Stimulated activated CD4-positive, alpha-beta T cell treated with anti-CD3 and anti-CD28 coated beads, Interleukin-1b, Interleukin-23, amount 100 ng/mL, for 48 hours (primary cell): Measurements from ENCODE around the gene COMMD10.
"Not testable (repeated sequence)": the region's sequence is repeated elsewhere in the genome, so short reads cannot be mapped to it uniquely, and the experiment has no call there.

Experiments
- DNase-seq: peaks from one replicate; pipeline ENCODE4 v3.0.0-alpha.2; 2020

Gene COMMD10

GRCh38 chr5:116084871-116085715 lies at the start of gene COMMD10:
TSS of gene COMMD10 (plus strand) at chr5:116085025.
- peak; percentile 76 for DNase-seq

DNA sequence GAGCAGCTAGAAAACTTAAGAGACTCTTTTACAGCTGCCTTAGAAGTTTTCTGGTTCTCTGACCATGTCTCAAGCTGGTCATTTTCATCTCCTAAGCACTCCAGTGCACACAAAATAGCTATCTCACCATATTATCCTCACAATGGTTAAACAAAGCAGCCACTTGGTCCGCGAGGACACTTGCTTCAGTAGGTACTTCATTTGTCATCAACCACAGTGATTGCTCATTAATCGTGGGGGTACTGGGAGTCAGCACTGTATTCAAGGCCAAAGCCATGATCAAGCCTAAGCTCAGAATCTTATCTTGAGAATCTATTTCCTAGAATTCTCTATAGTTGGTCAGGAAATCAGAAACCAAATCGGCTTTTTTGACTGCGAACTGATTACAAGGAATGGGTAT lies 49.7 kb upstream of the COMMD10 start:
- DNase-seq, result no peak

DNA sequence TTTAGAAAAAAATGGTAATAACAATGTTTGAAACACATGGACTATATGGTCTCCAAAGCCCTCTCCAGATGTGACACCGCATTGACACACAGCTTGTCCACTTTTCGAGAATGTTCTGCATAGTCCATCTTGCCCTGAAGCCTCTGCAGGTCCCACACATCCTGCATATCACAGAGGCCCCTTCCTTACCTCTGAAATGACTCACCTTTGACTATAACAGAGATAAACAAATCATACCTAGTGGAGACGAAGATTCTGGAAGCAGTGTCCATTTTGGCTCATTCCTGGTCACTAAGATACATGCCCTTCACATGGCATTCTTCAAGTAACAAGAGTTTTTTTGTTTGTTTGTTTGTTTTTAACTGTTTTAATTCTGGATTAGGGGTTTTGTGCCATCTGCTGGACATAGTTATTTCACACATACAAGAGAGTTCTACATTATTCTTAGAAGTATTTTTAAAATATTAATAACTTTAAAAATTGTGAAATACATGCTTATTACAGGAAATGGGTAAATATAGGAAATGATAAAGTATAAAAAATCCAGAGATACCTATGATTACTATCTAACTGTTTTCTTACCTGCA lies 47.5 kb upstream of the COMMD10 start:
- no peak for DNase-seq

GRCh38 chr5:116038817-116039216 lies 46.0 kb upstream of the COMMD10 start:
- no peak for DNase-seq

DNA sequence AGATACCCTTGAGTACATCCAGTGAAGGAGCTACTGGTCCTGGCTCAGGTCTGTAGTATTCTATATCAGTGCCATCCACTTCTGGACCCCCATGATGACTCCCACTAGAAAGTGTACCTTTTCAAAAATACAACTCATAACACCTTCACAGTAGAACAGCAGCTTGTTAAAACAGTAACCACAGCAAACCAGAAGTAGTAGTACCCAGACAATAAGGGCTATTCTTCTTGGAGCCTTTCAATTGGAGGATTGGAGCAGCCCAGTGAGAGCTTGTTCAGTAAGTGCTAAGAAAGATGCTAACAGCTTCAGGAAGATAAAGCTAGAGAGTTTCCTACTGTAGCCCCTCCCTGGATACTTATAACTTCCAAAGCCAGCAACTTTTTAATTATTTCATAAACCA lies 42.5 kb upstream of the COMMD10 start:
- DNase-seq, result no peak

- no peak for DNase-seq
These were observed 40.8 kb upstream of the COMMD10 start for GRCh38 chr5:116044073-116044472.

DNA sequence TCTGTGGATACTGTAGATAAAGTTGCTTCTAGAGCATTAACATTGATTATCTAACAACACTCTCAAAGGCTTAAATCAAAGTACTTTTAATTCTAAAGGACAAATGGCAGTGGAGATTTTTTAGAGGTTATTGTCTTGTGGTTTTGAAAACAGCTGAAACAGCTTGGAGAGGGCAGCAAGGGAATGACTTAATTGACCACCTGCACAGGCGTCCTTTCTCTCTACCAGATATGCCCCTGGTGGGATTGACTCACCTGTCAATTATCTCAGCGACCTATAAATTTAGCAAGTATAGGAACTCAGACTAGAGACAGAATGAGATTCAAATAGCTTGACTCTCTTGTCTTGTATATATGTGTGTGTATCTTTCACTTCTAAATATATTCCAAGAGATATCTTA lies 39.0 kb upstream of the COMMD10 start:
- DNase-seq, result no peak

GRCh38 chr5:116046261-116046660 lies 38.6 kb upstream of the COMMD10 start:
- no peak for DNase-seq

GRCh38 chr5:116046823-116047222 lies 38.0 kb upstream of the COMMD10 start:
- DNase-seq, result no peak

DNA sequence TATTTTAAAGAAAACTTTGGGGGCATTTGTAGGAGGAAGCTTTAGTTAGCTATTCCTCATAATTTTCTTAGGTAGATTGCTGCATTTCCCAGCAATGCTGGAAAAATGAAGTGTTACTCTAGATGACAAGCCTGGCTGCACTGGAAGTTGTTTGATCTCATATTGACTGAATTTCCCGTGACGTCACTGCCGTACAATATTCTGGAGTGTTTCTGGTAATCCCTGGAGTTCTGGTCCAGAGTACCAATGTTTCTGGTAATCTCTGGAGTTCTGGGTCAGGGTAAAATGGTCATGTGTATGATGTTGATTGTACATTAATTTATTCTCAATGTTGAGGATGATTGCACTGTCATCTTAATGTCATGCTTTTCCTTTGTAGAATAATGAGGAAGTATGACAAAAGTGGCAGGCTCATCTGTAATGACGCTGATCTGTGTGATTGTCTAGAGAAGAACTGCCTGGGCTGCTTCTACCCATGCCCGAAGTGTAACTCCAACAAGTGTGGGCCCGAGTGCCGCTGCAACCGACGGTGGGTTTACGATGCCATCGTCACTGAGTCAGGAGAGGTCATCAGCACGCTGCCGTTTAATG lies 26.4 kb upstream of the COMMD10 start:
- DNase-seq, result no peak

- no peak for DNase-seq
These were observed 22.5 kb upstream of the COMMD10 start for GRCh38 chr5:116062352-116062751.

DNA sequence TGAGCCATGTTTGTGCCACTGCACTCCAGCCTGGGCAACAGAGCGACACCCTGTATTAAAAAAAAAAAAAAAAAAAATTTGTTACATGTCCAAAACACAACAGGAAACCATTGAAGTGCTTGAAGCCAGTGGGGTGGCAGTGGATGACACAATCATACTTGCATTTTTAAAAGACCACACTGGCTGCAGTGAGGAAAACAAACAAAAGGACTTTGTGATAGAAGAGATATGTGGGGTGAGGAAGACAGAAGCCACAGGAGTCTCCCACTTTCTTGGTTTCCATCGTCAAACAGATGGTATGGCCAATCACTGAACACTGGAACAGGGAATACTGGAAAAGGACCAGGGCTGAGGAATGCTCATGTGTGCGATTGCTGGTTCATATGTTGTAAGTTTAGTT lies 20.9 kb upstream of the COMMD10 start:
- no peak for DNase-seq

- DNase-seq, result no peak
These were observed 16.7 kb upstream of the COMMD10 start for GRCh38 chr5:116068028-116068632.

- no peak for DNase-seq
These were observed 13.6 kb upstream of the COMMD10 start for GRCh38 chr5:116071211-116071610.

DNA sequence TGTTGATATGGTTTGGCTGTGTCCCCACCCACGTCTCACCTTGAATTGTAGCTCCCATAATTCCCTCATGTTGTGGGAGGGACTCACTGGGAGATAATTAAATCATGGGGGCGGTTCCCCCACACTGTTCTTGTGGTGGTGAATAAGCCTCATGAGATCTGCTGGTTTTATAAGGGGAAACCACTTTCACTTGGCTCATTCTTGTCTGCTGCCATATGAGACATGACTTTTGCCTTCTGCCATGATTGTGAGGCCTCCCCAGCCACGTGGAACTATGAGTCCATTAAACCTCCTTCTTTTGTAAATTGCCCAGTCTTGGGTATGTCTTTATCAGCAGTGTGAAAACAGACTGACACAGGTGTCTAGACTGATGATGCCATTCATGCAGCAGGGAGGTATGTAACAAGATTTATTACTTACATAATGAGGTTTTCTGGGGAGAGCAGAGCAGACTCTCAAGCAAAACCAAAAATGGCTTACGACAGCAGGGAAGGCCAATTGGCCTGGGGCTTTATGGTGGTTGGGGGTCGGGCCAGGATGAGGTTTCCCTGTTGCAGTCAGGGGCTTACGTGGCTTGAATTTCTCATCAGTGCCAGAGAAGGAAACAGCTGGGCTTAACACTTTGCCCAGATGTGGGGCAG lies 9.5 kb upstream of the COMMD10 start:
- DNase-seq, result peak; percentile 12

- peak; percentile 9 for DNase-seq
These were observed 8.3 kb upstream of the COMMD10 start for GRCh38 chr5:116076496-116076895.

DNA sequence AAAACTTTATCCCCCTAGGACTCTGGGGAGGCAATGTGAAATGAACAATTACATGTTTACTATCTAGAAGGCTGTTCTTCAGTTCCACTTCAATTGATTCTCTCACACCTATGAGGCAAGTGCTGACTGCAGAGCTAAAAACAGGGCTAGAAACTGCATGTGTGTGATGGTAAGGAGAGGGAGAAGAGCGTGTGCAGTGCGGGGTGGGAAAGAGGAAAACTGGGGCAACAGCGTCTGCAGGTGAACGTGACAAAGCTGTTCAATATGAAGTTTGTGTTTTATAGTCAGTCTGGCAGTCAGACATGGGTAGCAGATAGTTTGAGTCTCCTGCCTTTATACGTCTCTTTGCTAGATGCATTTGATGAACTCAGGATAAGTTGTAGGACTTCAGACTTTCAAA lies 6.6 kb upstream of the COMMD10 start:
- no peak for DNase-seq

DNA sequence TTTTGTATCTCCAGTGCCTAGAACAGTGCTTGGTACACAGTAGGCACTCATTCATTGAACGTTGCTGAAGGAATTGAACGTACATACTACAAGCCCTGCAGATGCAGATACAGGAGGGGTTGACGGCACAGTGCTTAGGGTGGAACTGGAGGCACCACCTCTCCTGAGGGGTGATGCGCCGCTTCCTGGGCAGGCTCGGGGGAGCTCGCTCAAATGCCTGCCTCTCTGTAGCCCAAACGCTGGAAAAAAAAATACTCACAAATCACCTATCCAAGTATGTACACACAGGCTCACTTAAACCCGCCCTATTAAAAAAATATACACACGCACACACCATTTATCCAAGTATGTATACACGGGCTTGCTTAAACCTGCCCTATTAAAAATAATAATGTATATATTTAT lies 536 bp upstream of the COMMD10 start:
- peak; percentile 35 for DNase-seq

- DNase-seq, result not testable (repeated sequence)
These were observed 1.5 kb downstream of the COMMD10 start for GRCh38 chr5:116086309-116086708.

GRCh38 chr5:116088062-116088461 lies 3.2 kb downstream of the COMMD10 start:
- no peak for DNase-seq

- no peak for DNase-seq
These were observed 5.5 kb downstream of the COMMD10 start for GRCh38 chr5:116090302-116090701.

- no peak for DNase-seq
These were observed 6.6 kb downstream of the COMMD10 start for GRCh38 chr5:116091416-116091815.

DNA sequence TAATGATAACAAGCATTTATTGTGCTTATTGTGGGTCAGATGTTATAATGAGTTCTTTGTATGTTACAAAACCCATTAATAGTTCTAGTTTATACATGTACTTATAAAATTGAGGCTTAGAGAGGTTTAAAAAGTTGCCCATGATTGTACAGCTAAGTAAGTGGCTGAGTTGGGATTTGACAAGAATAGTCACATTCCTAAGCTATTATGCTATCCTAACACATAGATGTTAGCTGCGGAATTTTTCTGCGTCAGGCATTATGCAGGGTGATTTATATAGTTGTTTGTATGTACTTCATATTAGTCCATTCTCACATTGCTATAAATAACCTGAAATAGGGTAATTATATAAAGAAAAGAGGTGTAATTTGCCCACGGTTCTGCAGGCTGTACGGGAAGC lies 12.5 kb downstream of the COMMD10 start:
- DNase-seq, result no peak
